Ishikawa (cell line): ENCODE data around the gene MAP4K5.

Experiments
- CEBPB ChIP-seq: IDR thresholded peaks from 2 replicates; pipeline ENCODE4 v1.6.1; 2012
- CREB1 ChIP-seq: IDR thresholded peaks from 2 replicates; pipeline ENCODE4 v1.6.1; 2012; ENCODE audit warnings: low read depth
- EP300 ChIP-seq: IDR thresholded peaks from 2 replicates; pipeline ENCODE4 v1.6.1; 2012; ENCODE audit warnings: borderline replicate concordance
- FOXM1 ChIP-seq: IDR thresholded peaks from 2 replicates; pipeline ENCODE4 v1.6.1; 2012; ENCODE audit warnings: low read depth, borderline replicate concordance
- RAD21 ChIP-seq: IDR thresholded peaks from 2 replicates; pipeline ENCODE4 v1.6.1; 2012; ENCODE audit warnings: low read depth
- TAF1 ChIP-seq: IDR thresholded peaks from 2 replicates; pipeline ENCODE4 v1.6.1; 2012; ENCODE audit warnings: low read depth, mild to moderate bottlenecking
- TEAD4 ChIP-seq: IDR thresholded peaks from 2 replicates; pipeline ENCODE4 v1.6.1; 2012
- YY1 ChIP-seq: IDR thresholded peaks from 2 replicates; pipeline ENCODE4 v1.6.1; 2012; ENCODE audit warnings: low read depth
- ZBTB7A ChIP-seq: IDR thresholded peaks from 2 replicates; pipeline ENCODE4 v1.6.1; 2012; ENCODE audit warnings: low read depth
- TF ChIP-seq, protein P1 (sequence below): IDR thresholded peaks from 2 replicates; pipeline ENCODE4 v1.6.1; 2012; ENCODE audit warnings: low read depth, mild to moderate bottlenecking
- TF ChIP-seq, protein P2 (sequence below): IDR thresholded peaks from 2 replicates; pipeline ENCODE4 v1.6.1; 2012
- TF ChIP-seq, protein P3 (sequence below): IDR thresholded peaks from 2 replicates; pipeline ENCODE4 v1.6.1; 2012

DNA sequence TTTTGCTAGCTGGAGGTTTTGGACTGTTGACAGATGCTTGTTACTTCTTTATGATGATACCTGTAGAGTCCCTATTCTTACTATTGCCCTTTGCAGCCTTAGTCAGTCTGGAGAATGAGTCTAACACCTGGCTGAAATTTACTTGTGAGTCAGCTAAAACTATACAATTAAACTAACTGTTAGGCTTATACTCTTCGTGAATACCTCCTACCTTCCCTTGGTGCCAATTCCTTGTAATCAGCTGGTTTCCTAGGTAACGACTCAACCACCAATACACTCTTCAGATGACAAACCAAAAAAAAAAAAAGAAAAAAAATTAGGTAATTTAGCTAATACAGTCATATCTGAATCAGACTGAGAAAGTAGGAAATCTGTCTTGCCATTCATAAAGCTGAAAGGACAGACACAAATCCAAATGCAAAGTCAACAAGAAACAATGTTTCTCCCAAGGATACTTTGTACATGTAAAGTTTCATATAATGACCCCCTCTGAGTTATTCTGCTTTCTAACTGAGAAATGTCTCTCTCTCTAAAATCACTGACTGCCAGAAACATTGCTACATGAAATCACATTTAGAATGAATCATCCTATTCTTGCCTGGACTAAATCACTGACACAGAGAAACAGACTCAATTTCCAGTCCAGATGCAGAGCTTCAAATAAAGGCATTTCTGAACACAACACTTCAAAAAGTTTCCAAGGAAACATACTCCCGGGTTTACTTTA, 79.2 kb downstream of the MAP4K5 start:
- TF ChIP-seq, protein P1, sequence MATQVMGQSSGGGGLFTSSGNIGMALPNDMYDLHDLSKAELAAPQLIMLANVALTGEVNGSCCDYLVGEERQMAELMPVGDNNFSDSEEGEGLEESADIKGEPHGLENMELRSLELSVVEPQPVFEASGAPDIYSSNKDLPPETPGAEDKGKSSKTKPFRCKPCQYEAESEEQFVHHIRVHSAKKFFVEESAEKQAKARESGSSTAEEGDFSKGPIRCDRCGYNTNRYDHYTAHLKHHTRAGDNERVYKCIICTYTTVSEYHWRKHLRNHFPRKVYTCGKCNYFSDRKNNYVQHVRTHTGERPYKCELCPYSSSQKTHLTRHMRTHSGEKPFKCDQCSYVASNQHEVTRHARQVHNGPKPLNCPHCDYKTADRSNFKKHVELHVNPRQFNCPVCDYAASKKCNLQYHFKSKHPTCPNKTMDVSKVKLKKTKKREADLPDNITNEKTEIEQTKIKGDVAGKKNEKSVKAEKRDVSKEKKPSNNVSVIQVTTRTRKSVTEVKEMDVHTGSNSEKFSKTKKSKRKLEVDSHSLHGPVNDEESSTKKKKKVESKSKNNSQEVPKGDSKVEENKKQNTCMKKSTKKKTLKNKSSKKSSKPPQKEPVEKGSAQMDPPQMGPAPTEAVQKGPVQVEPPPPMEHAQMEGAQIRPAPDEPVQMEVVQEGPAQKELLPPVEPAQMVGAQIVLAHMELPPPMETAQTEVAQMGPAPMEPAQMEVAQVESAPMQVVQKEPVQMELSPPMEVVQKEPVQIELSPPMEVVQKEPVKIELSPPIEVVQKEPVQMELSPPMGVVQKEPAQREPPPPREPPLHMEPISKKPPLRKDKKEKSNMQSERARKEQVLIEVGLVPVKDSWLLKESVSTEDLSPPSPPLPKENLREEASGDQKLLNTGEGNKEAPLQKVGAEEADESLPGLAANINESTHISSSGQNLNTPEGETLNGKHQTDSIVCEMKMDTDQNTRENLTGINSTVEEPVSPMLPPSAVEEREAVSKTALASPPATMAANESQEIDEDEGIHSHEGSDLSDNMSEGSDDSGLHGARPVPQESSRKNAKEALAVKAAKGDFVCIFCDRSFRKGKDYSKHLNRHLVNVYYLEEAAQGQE = no peak
- TF ChIP-seq RAD21 (no peak), ZBTB7A (no peak), EP300 (no peak), TAF1 (no peak), CEBPB (no peak), FOXM1 (no peak), YY1 (no peak), CREB1 (no peak), TEAD4 (no peak)
- TF ChIP-seq, protein P2, sequence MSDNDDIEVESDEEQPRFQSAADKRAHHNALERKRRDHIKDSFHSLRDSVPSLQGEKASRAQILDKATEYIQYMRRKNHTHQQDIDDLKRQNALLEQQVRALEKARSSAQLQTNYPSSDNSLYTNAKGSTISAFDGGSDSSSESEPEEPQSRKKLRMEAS = no peak
- TF ChIP-seq, protein P3, sequence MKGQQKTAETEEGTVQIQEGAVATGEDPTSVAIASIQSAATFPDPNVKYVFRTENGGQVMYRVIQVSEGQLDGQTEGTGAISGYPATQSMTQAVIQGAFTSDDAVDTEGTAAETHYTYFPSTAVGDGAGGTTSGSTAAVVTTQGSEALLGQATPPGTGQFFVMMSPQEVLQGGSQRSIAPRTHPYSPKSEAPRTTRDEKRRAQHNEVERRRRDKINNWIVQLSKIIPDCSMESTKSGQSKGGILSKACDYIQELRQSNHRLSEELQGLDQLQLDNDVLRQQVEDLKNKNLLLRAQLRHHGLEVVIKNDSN = no peak
